ENCODE results near the gene SNPH.

Gene SNPH

GRCh38 chr20:1287787-1288569 lies 21.9 kb downstream of the SNPH start:
- no peak for DNase-seq (ENCODE audit: low read depth)

GRCh38 chr20:1291191-1291741 lies 25.2 kb downstream of the SNPH start:
- peak; percentile 3 for DNase-seq (ENCODE audit: low read depth)

- DNase-seq (ENCODE audit: low read depth) = no peak
Observed at GRCh38 chr20:1292620-1293019, 26.5 kb downstream of the SNPH start.

GRCh38 chr20:1293641-1294379 lies 27.7 kb downstream of the SNPH start:
- DNase-seq (ENCODE audit: low read depth) = no peak

- no peak for DNase-seq (ENCODE audit: low read depth)
Observed at GRCh38 chr20:1294497-1294896, 28.4 kb downstream of the SNPH start.

GRCh38 chr20:1295276-1295930 lies 29.3 kb downstream of the SNPH start:
- no peak for DNase-seq (ENCODE audit: low read depth)

- DNase-seq (ENCODE audit: low read depth) = no peak
Observed at GRCh38 chr20:1296117-1296610, 30.1 kb downstream of the SNPH start.

GRCh38 chr20:1296922-1297321 lies 30.8 kb downstream of the SNPH start:
- DNase-seq (ENCODE audit: low read depth) = no peak

- no peak for DNase-seq (ENCODE audit: low read depth)
Observed at GRCh38 chr20:1297486-1297885, 31.4 kb downstream of the SNPH start.

GRCh38 chr20:1298166-1298565 lies 32.1 kb downstream of the SNPH start:
- no peak for DNase-seq (ENCODE audit: low read depth)

- DNase-seq (ENCODE audit: low read depth) = no peak
Observed at GRCh38 chr20:1298888-1299511, 32.9 kb downstream of the SNPH start.

GRCh38 chr20:1299522-1299921 lies 33.4 kb downstream of the SNPH start:
- no peak for DNase-seq (ENCODE audit: low read depth)

- no peak for DNase-seq (ENCODE audit: low read depth)
Observed at GRCh38 chr20:1300083-1300840, 34.2 kb downstream of the SNPH start.

- DNase-seq (ENCODE audit: low read depth) = no peak
Observed at GRCh38 chr20:1301031-1301529, 35.0 kb downstream of the SNPH start.

- DNase-seq (ENCODE audit: low read depth) = peak; percentile 74
Observed at GRCh38 chr20:1302685-1303541, 36.8 kb downstream of the SNPH start.

GRCh38 chr20:1304710-1305515 lies 38.8 kb downstream of the SNPH start:
- no peak for DNase-seq (ENCODE audit: low read depth)

GRCh38 chr20:1305712-1306111 lies 39.6 kb downstream of the SNPH start:
- DNase-seq (ENCODE audit: low read depth) = no peak

GRCh38 chr20:1306316-1307135 lies 40.4 kb downstream of the SNPH start:
- DNase-seq (ENCODE audit: low read depth) = no peak

Data from stromal cell of bone marrow (primary cell).